ENCODE results near the gene HLTF. TPM values are rescaled to one million over a fixed set of nuclear protein-coding genes. Genes with fewer than 3 reads are reported as not detected.

HLTF gene
- total and polyA plus RNA-seq, 11 donors = 4.0 to 39.4 (median 19.2) TPM

GRCh38 chr3:149007567-149008257, 78.6 kb downstream of the HLTF start:
- H3K27me3 ChIP-seq = no peaks in the 10 kb centered on the region
- no peaks in the 10 kb centered on the region for H3K9me3 ChIP-seq
- no peak for ATAC-seq
- TF ChIP-seq POLR2A (IDR thresholded peaks at IDR 0.05) = no peak
- no peak for DNase-seq
- no peak overlapping the region for H3K4me3 ChIP-seq
- H3K36me3 ChIP-seq = peaks cover 0 to 90% (median 70%) of the 10 kb centered on the region in 9 donors
- peaks cover 0 to 43% (median 24%) of the 10 kb centered on the region in 12 donors for H3K4me1 ChIP-seq
- no peak overlapping the region for H3K27ac ChIP-seq
- intact Hi-C loops (cut with DNase I) = no loop called here
- 86 to 94% (median 91%) methylated on average over 7 of the region's 7 CpGs for WGBS, 4 donors

GRCh38 chr3:149005416-149005815, 80.9 kb downstream of the HLTF start:
- Histone ChIP-seq H3K27ac (no peak overlapping the region), H3K36me3 (peaks cover 0 to 80% (median 71%) of the 10 kb centered on the region in 9 donors), H3K9me3 (no peaks in the 10 kb centered on the region), H3K4me3 (no peak overlapping the region), H3K4me1 (peaks cover 0 to 32% (median 14%) of the 10 kb centered on the region in 12 donors), H3K27me3 (no peaks in the 10 kb centered on the region)
- intact Hi-C loops (cut with DNase I) = no loop called here
- no peak for TF ChIP-seq POLR2A (IDR thresholded peaks at IDR 0.05)
- TF ChIP-seq, protein P1, sequence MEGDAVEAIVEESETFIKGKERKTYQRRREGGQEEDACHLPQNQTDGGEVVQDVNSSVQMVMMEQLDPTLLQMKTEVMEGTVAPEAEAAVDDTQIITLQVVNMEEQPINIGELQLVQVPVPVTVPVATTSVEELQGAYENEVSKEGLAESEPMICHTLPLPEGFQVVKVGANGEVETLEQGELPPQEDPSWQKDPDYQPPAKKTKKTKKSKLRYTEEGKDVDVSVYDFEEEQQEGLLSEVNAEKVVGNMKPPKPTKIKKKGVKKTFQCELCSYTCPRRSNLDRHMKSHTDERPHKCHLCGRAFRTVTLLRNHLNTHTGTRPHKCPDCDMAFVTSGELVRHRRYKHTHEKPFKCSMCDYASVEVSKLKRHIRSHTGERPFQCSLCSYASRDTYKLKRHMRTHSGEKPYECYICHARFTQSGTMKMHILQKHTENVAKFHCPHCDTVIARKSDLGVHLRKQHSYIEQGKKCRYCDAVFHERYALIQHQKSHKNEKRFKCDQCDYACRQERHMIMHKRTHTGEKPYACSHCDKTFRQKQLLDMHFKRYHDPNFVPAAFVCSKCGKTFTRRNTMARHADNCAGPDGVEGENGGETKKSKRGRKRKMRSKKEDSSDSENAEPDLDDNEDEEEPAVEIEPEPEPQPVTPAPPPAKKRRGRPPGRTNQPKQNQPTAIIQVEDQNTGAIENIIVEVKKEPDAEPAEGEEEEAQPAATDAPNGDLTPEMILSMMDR (IDR thresholded peaks at IDR 0.05) = no peak
- DNase-seq (no peak), ATAC-seq (no peak)
- 69 to 89% (median 73%) methylated on average over 1 of the region's 1 CpG for WGBS, 4 donors

DNA sequence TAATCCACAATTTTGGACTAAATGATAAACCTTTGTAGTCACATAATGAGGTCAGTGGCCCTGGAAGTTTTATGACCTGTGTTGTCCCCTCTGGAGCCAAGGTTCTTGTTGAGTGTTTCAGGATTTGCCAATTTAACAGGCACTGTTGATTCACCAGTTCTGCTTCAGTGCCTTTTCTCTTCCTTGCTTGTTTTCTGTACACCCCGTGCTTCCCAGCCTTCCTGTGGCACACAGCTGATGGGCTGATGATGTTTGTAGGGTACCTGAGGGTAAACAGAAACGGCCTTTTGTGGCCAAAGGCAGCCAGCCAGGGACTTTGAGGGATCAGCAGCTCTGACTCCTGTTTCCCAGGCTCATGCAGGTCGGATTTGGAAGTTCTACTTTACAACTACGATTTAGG, 81.7 kb downstream of the HLTF start:
- TF ChIP-seq, protein P1 (IDR thresholded peaks at IDR 0.05) = no peak
- no peak for TF ChIP-seq POLR2A (IDR thresholded peaks at IDR 0.05)
- H3K9me3 ChIP-seq = no peaks in the 10 kb centered on the region
- H3K4me1 ChIP-seq = peaks cover 0 to 35% (median 19%) of the 10 kb centered on the region in 12 donors
- peaks cover 0 to 80% (median 66%) of the 10 kb centered on the region in 9 donors for H3K36me3 ChIP-seq
- no peak overlapping the region for H3K4me3 ChIP-seq
- no peak for DNase-seq
- peak; percentile 42 to 87 (median 62) for ATAC-seq
- peak overlapping the region in 11 of 12 donors; percentile 5 to 60 (median 17) for H3K27ac ChIP-seq
- WGBS, 4 donors = 38 to 46% (median 42%) methylated on average over 4 of the region's 4 CpGs
- H3K27me3 ChIP-seq = no peaks in the 10 kb centered on the region
- intact Hi-C loops (cut with DNase I) = no loop called here

GRCh38 chr3:149003653-149004305, 82.6 kb downstream of the HLTF start:
- WGBS, 4 donors = 75 to 88% (median 78%) methylated on average over 6 of the region's 6 CpGs
- ATAC-seq (peak in 1 of 4 donors; percentile 72), DNase-seq (no peak)
- no peaks in the 10 kb centered on the region for H3K9me3 ChIP-seq
- intact Hi-C loops (cut with DNase I) = no loop called here
- H3K4me3 ChIP-seq = no peak overlapping the region
- H3K36me3 ChIP-seq = peaks cover 0 to 80% (median 58%) of the 10 kb centered on the region in 9 donors
- peak overlapping the region in 5 of 12 donors; percentile 12 to 60 (median 35) for H3K27ac ChIP-seq
- peaks cover 0 to 43% (median 26%) of the 10 kb centered on the region in 12 donors for H3K4me1 ChIP-seq
- TF ChIP-seq POLR2A (IDR thresholded peaks at IDR 0.05) = no peak
- TF ChIP-seq, protein P1 (IDR thresholded peaks at IDR 0.05) = no peak
- no peaks in the 10 kb centered on the region for H3K27me3 ChIP-seq

All from heart left ventricle (tissue), 16 donors.